MM.1S (cell line): ENCODE measurements around the gene ACKR3.

Source experiments
- EZH2 ChIP-seq: fragments of 300-600 bp; sonication (generic); optimal IDR thresholded peaks from 2 replicates; pipeline ENCODE3; 2017; ENCODE audit warnings: low read depth, mild to moderate bottlenecking, antibody characterized with exemption, low read length, mixed read lengths
- EZH2phosphoT487 ChIP-seq: fragments of 300-600 bp; sonication (generic); IDR thresholded peaks from 2 replicates; pipeline ENCODE4 v1.6.1; 2018; ENCODE audit warnings: antibody characterized with exemption, low read length
- TF ChIP-seq, protein P1 (sequence below): fragments of 300-600 bp; sonication (generic); IDR thresholded peaks from 2 replicates; pipeline ENCODE4 v1.5.1; 2016; ENCODE audit warnings: antibody characterized with exemption, low read length, mixed read lengths

- TF ChIP-seq, protein P1, sequence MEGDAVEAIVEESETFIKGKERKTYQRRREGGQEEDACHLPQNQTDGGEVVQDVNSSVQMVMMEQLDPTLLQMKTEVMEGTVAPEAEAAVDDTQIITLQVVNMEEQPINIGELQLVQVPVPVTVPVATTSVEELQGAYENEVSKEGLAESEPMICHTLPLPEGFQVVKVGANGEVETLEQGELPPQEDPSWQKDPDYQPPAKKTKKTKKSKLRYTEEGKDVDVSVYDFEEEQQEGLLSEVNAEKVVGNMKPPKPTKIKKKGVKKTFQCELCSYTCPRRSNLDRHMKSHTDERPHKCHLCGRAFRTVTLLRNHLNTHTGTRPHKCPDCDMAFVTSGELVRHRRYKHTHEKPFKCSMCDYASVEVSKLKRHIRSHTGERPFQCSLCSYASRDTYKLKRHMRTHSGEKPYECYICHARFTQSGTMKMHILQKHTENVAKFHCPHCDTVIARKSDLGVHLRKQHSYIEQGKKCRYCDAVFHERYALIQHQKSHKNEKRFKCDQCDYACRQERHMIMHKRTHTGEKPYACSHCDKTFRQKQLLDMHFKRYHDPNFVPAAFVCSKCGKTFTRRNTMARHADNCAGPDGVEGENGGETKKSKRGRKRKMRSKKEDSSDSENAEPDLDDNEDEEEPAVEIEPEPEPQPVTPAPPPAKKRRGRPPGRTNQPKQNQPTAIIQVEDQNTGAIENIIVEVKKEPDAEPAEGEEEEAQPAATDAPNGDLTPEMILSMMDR, result no peak
- TF ChIP-seq EZH2phosphoT487 (no peak), EZH2 (no peak)
Observed at GRCh38 chr2:236571145-236571544, 1.5 kb downstream of the ACKR3 start.
